ENCODE results near the gene HDAC9.

The HDAC9 gene

GRCh38 chr7:18873734-18874336, 378.3 kb downstream of the HDAC9 start:
- peak; percentile 75 for DNase-seq (ENCODE audit: low read depth)
- no peak overlapping the region for H3K4me3 ChIP-seq (ENCODE audit: control insufficient read depth, low read depth, low read length)
- peak; percentile 72 for TF ChIP-seq CTCF (conservative IDR thresholded peaks at IDR 0.05; ENCODE audit: control insufficient read depth, insufficient read depth, low read depth, low read length)

GRCh38 chr7:18874880-18875279, 379.3 kb downstream of the HDAC9 start:
- TF ChIP-seq CTCF (conservative IDR thresholded peaks at IDR 0.05; ENCODE audit: control insufficient read depth, insufficient read depth, low read depth, low read length) = no peak
- H3K4me3 ChIP-seq (ENCODE audit: control insufficient read depth, low read depth, low read length) = no peak overlapping the region
- peak; percentile 35 for DNase-seq (ENCODE audit: low read depth)

- DNase-seq (ENCODE audit: low read depth) = no peak
- no peak overlapping the region for H3K4me3 ChIP-seq (ENCODE audit: control insufficient read depth, low read depth, low read length)
- no peak for TF ChIP-seq CTCF (conservative IDR thresholded peaks at IDR 0.05; ENCODE audit: control insufficient read depth, insufficient read depth, low read depth, low read length)
Observed at GRCh38 chr7:18877874-18878273, 382.3 kb downstream of the HDAC9 start.

GRCh38 chr7:18886832-18887231, 391.3 kb downstream of the HDAC9 start:
- H3K4me3 ChIP-seq (ENCODE audit: control insufficient read depth, low read depth, low read length) = no peak overlapping the region
- no peak for DNase-seq (ENCODE audit: low read depth)
- no peak for TF ChIP-seq CTCF (conservative IDR thresholded peaks at IDR 0.05; ENCODE audit: control insufficient read depth, insufficient read depth, low read depth, low read length)

GRCh38 chr7:18889436-18889835, 393.9 kb downstream of the HDAC9 start:
- no peak overlapping the region for H3K4me3 ChIP-seq (ENCODE audit: control insufficient read depth, low read depth, low read length)
- no peak for TF ChIP-seq CTCF (conservative IDR thresholded peaks at IDR 0.05; ENCODE audit: control insufficient read depth, insufficient read depth, low read depth, low read length)
- DNase-seq (ENCODE audit: low read depth) = no peak

GRCh38 chr7:18890134-18890533, 394.6 kb downstream of the HDAC9 start:
- TF ChIP-seq CTCF (conservative IDR thresholded peaks at IDR 0.05; ENCODE audit: control insufficient read depth, insufficient read depth, low read depth, low read length) = no peak
- no peak overlapping the region for H3K4me3 ChIP-seq (ENCODE audit: control insufficient read depth, low read depth, low read length)
- peak; percentile 96 for DNase-seq (ENCODE audit: low read depth)

Measured in fibroblast of mammary gland (primary cell).